OCI-M2 (cell line): Measurements from ENCODE around the gene NRIP2.

Source experiments
- DNase-seq: peaks from one replicate; lab custom pipeline; 2025; ENCODE audit not compliant: unreplicated experiment; lab: John Stamatoyannopoulos, UW

The NRIP2 gene

DNA sequence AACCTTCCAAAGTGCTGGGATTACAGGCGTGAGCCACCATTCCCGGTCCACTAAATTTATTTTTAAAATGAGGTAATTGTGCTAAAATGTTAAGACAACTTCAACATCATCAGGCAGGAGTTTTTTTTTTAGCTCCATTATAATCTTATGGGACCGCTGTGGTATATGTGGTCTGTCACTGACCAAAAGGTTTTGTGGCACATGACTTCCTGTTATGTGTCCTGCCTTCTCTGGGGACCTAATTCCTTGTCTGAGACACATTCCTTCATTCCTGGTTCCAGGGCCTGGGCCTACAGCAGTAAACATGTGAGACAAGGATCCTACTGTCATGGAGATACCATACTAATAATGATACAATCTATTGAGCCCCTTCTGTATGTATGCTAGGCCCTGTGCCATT, 17.1 kb upstream of the NRIP2 start:
- no peak for DNase-seq

DNA sequence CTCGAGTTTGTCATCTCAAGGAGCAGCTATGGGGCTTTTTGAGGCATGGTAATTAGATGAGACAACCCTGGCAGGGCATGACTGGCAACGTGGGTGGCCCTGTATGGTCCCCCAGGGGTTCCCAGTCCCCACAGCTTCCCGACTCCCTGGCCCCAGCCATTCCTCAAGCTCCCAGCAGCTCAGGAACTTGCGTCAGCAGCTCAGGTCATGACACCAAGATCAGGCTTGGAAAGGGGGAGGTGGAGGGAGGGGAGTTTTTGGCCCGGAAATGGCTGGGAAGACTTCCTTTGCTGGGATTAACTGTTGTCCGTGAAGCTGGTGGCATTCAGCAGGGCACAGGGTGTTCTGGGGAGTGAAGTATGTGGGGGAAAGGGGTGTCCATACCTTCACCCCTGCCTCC, 10.4 kb upstream of the NRIP2 start:
- DNase-seq, result no peak

DNA sequence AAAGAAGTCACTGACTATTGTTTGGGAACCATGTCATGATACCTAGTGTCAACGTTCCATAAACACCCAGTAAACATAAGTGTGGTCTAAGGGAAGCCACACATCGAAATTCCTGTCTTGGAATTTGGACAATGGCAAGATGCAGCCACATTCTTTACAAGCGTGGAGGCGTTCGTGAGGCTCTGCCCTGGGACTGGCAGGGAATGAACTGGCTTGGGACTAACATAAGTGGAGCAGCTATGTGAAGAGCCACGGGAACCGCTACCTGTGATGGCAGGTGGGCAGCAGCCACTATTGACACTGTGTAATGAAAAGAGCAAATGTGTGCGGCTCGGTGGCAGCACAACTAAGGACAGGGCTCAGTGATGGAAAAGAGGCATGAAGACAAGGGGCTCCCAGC, 10.0 kb upstream of the NRIP2 start:
- DNase-seq, result no peak

DNA sequence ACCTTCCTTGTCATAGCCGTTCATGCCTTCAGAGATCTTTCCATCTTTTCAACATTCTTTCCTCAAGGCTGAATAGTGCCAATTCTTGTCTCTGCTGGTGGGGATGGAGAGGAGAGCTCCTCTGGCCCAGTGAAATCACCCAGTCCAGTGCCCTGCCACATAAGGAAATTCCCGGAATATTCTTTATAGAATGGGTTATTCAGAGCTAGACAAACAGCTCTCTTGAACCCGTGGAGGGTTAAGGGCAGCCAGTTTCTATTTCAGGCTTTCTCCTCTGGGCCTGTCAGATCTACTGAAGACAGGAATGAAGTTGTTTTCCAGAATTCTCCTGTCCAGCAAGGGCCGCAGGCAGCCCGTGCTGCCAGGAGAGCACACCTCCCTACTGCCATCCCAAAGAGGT, 8.1 kb upstream of the NRIP2 start:
- DNase-seq, result no peak

DNA sequence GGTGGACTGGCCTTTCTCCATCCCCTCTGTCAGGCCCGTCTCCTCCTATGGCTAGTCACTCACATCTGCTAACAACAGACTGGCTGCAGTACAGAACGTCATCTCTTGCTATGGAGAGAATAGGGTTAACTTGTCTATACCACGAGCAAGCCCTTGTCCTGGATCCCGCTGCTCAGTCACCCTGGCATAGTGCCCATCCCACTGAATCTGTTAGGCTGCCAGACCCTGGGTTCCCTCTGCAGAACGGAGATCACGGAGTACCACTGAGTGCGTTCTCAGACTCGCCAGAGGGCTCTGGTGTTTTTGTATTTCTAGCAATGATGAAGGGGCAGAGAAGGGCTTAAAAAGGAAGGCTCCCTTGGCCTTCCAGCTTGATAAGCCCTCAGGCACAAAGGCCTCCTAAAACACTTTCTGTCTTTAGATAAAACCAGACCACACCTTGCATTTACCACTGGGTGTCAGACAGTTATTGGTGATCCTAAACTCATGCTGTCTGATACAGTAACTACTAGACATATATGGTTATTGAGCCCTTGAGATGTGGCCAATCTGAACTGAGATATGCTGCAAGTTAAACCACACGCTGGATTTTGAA, 6.3 kb upstream of the NRIP2 start:
- no peak for DNase-seq

DNA sequence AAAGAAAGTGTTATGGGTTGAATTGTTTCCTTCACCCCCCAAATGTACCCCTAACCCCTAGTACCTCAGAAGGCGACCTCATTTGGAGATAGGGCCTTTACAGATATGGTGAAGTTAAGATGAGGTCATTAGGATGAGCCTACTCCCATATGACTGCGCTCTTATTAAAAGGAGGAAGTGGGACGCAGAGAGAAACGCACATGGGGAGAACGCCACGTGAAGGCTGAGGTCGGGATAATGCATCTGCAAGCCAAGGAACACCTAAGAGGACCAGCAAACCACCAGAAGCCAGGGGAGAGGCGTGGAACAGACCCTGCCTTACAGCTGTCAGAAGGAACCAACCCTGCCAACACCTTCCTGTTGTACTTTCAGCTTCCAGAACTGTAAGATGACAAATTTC, 1.7 kb upstream of the NRIP2 start:
- no peak for DNase-seq

DNA sequence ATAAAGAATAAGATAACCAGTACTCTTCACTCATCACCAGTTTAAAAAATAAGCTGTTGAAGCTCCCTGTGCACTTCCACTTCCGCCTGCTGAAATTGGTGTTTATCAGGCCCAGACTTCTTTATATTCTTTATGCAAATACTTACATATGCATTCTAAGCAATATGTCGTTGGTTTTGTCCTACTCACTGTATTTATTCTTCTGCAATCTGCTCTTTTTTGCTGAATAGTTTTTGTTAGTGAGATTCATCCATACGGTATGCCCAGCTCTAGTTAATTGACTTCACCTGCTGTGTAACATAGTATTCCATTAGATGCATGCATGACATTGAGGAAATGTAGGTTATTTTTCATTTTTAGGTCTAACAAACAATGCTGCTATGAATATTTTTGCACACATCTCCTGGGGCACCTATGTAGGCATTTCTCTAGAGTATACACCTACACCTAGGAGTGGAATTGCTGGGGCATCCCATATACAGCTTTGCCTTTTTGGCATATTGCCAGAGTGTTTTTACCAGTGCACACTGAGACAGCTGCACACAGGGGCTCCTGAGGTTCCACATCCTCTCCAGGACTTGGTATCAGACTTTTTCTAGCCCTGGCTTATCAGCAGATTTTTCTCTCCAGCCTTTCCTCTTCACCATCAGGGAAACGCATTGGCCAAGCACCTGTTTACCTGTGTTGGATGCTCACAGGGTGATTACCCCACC, 1.0 kb upstream of the NRIP2 start:
- no peak for DNase-seq

DNA sequence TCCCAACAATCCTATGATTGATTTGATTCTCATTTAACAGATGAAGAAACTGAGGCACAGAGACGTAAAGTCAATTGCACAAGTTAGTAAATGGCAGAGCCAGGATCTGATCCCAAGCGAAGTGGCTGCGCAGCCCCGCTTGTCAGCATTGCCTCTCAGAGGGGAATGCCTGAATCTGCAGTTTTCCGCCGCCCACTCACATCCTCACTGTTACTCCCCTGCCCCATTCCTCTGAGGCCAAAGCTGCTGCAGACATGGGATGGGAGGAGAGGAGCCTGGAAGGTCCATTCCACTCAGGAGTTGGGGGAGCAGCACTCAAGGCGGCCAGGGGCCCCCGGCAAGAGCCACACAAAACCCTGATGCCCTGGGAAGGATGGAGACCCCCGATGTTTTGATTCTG, 1.0 kb downstream of the NRIP2 start:
- no peak for DNase-seq

DNA sequence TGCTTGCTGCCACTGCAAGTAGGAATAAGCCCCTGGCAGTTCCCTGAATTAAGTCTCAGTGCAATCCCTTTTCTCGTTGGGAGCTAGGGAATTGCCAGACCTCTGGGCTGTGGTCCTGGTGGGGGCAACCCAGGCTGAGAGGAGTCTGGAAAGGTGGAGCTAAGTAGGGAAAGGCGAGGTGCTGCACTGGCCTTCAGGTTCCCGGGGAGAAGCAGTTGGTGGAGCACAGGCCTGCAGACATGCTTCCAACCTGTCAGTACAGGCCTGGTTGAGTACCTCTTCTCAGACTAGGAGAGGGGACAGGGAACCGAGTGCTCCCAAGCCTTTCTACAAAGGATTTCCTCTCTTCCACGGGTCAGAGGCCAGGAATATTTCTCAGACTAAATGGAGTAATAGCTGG, 1.5 kb downstream of the NRIP2 start:
- no peak for DNase-seq

DNA sequence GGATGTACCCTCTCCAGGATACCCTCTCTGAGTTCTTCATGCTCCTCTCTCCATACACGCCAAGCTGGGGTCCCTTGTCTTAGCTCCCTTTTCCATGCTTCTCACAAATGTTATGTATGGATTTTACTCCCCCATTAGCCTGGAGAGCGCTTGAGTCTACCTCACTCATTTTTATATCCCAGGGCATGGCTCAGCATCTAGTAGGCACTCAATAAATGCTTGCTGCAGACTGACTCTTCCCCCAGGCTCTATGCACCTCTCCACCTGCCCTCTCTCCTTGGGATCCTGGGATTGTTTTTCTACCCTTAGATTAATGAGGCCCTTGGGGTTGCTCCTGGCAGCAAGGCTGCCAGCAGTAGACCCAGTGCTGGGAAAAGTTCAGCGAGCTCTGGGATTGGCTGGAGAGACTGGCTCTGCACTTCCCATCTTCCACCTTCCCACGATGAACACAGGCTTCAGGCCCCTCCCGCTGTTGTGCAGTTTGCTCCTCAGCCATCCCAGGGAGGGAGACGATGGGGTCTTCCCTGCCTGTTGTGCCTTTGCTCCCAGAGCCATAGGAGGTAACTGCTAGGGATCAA, 2.2 kb downstream of the NRIP2 start:
- no peak for DNase-seq

DNA sequence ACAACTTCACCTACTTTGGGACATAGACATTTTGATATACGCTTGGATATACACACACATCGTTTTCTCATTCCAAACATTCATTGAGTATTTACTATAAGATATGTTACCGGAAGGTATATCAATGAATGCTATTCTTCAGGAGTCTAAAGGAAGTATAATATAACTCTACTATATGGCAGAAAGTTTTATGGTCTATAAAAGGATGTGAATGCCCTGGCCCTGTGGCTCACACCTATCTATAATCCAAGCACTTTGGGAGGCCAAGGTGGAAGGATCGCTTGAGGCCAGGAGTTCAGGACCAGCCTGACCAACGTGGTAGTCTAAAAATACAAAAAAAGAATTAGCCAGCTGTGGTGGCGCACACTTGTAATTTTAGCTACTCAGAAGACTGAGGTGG, 5.6 kb downstream of the NRIP2 start:
- no peak for DNase-seq

DNA sequence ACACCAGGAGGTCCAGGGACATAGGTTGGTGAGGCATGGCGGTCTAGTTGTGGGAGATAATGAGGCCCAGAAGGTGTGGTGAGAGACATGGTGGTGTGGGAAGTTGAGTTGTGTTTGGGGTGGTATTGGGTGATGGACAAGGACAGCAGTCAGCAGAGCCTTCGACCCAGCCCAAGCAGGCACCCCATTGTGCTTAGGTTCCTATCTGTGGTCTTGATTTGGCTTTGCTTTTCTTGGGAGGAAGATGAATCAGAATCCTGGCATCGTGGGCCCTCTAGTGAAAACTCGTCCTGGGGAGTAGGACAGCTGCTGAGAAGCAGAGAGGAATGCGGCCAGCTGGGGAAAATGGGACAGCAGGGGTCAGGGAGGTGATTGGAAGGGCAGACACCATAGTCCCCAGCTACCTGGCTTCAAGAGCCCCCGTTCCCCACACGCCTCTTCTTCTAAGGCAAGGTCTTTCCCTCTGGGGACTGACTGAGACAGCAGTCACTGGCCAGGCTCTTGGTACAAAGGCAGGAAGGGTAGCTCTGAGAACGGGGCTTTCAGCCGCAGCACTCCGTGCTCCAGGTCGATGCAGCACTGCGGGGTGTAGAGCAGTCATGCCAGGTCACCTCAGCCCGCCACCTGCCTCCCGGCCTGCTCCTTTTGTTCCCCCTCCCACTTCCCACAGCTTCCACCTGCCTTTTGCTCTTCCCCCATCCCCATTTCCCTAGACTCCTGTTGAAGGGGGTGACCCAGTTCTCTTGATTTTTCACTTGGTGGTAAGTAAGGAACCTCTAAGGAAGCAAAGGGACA, 7.9 kb downstream of the NRIP2 start:
- no peak for DNase-seq

DNA sequence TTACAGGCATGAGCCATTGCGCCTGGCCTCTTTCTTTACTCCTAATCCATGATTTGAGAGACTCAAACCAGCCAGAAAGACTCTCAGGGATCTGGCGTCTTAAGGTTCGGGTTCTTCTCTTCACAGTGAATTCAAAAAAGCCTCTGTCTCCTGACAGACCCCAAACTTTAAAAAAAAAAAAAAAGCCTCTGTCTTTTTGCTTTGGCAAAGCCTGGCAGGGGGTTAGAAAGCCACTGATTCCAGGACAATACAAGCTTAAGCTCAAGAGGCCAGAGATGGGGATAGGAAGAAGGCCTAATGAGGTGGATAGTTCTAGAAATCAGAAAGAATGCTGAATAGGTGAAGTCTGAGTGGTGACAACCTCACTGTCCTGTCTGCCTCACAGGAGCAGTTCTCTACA, 8.8 kb downstream of the NRIP2 start:
- no peak for DNase-seq

DNA sequence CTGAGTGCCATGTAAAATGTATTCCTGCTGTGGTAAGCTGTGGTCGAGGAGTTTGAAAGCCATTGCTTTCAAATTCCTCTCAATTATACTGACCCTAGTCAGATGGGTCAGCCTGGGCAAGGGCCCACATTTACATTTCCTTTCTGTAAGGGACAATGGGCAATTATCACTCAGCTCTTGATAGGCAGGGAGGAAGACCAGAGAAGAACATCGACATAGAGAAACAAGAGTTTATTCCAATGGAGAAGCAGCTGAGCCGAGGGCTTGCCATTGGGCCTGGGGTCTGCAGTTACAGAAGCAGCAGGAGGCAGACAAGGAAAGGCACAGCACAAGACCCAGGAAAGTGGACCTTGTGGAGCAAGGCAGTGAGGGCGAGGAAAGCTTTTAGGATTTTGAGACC, 9.7 kb downstream of the NRIP2 start:
- DNase-seq, result no peak

DNA sequence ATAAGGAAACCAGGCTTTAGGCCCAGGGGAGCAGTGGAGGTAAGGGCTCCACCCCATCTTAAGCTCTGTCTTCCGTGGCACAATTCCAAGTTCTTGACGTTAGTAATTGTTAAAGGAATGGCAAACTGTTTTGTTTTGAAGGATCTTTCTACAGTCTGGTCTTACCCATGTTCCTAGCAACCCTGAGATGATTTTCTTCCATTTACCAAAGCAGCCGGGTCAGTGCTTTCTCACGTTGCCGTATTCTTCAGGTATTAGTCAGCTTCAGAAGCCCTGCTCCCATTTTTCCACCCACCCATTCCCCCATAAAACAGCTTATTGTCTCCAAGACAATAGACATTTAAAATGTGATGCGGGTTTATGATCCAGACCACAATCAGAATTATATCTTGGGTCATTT, 10.3 kb downstream of the NRIP2 start:
- DNase-seq, result no peak

DNA sequence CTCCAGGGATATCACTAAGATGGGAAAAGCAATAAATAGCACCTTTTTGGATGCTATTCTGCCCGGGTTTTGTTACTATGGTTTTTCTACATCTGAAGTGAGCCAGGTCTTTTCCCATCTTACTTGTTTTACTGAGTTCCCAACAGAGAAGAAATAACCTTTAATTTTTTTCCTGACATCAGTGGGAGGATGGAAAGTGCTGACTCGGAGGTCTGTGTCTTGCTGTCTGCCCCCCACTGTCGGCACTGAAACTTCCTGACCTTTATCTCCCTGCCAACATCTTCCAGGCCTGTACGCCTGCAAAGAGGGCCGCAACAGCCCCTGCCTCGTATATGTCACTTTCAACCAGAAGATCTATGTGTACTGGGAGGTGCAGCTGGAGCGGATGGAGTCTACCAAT, 11.4 kb downstream of the NRIP2 start:
- no peak for DNase-seq

DNA sequence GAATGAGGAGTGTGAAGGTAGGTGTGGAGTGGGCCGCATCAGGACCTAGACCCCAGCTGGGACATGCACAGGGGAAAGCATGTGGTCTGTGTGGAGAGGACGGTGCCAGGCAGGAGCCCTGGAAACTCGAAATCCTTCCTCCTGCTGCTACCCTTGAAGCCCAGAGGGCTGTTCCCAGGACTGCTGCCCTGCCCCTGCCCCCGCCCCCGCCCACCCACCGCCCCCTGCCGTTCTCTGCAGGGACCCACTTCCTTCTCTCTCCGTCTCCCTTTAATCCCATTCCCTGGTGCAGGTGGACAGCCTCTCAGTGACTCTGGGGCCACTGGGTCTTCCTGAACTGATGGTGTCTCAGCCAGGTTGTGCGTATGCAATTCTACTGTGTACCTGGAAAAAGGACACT, 14.4 kb downstream of the NRIP2 start:
- no peak for DNase-seq

DNA sequence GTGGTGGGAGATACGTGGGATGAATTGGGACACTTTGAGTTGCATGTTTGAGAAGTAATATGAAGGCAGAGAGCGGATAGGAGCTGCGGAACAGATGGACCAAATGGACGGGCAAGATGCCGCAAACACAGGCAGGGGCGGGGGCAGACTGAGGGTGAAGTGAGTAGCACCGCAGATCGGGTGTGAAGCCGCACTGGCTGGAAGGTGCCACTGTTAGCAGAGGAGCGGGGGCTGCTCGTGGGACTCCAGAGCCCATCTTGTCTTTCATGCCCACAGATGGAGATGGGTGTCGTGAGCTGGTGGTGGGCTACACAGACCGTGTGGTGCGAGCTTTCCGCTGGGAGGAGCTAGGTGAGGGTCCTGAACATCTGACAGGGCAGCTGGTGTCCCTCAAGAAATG, 15.0 kb downstream of the NRIP2 start:
- no peak for DNase-seq

DNA sequence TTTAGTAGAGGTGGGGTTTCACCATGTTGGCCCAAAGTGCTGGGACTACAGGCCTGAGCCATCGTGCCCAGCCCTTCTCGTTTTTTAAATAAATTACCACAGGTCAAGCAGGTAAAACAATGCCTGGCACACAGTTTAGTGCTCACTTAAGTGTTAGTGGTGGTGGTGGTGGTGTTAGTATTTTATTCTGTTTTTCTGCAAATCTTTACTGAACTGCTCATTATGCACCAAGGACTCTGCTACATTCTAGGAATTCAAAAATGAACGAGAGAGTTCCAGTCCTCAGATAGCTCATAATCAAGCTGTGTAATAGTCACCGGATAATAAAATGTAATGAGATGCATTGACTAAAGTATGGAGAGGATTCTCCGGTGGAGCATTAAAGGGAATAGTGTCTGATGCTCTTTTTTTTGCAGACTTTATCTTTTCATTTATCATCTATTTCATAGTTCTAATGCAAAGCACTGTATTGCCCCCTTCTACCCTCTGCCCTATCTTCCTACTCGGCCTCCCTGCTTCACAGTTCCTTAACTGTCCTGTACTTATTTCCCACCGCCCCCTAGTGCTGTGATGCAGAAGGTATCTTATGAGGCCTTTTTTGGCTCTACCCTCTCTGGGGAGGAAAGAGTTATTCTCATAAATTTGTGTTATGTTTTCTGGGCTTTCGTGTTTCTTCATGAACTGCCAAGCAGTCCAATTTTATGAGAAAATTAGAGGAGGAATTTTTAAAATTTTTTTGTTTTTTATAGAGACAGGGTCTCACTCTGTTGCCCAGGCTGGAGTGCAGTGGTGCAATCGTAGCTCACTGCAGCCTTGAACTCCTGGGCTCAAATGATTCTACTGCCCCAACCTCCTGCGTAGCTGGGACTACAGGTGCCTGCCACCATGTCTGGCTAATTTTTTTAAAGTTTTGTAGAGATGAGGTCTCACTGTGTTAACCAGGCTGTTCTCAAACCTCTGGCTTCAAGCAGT, 21.3 kb downstream of the NRIP2 start:
- DNase-seq, result no peak

DNA sequence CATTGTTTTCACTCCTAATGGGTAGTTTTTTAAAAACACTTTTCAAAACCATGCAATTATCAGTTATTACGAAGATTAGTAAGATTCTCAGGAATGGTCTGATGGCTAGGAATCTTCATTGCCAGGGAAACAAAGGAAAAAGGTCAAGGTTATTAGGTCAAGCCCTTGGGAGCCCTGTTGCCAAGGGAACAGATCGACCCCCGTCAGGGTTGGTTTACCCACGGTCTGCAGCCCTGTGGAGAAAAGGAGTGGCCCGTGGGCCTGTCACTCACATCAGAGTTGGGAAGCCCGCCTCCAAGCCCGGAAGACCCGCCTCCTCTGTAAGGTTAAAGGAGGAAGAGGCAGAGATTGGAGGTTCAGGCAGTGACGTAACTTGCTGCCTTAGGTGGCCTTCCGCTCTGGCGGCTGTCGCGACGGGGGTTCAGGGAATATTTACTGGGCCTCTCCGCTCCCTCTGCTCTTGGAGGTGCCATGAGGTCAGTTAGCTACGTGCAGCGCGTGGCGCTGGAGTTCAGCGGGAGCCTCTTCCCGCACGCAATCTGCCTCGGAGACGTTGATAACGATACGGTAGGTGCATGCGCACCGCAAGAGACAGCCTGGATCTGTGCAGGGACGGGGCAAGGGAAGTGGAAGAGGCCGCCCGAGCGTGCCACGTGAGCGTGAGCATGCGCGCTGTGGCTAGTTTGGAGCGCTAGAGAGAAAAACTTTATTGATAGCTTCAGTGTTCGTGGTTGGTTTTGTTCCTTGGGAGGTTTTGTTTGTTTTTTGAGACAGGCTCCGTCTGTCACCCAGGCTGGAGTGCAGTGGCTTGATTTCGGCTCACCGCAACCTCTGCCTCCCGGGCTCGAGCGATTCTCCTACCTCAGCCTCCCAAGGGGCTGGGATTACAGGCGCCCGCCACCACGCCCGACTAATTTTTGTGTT, 22.3 kb downstream of the NRIP2 start, which contains the start of gene ITFG2:
Gene ITFG2 (plus strand): TSS at position 379 of the 924 bp plus-strand sequence. CDS start 93 bp downstream, at position 472.
- DNase-seq, result peak; percentile 82
